ENCODE measurements around the gene TPPP3.

The TPPP3 gene

GRCh38 chr16:67397036-67397801 is 3.9 kb upstream of the TPPP3 start:
- H3K27ac ChIP-seq (replicated peaks), result no peak overlapping the region
- TF ChIP-seq POLR2AphosphoS5 (IDR thresholded peaks at IDR 0.05; ENCODE audit: low read depth), result no peak
- H3K27me3 ChIP-seq (ENCODE audit: insufficient read depth, poor library complexity, severe bottlenecking), result peaks cover 20% of the 10 kb centered on the region
- no peak overlapping the region for H3K4me3 ChIP-seq (replicated peaks; ENCODE audit: insufficient read depth, low read length)
- no peak for DNase-seq (ENCODE audit: low read depth in 1 of 2, low spot score in 1 of 2)

DNA sequence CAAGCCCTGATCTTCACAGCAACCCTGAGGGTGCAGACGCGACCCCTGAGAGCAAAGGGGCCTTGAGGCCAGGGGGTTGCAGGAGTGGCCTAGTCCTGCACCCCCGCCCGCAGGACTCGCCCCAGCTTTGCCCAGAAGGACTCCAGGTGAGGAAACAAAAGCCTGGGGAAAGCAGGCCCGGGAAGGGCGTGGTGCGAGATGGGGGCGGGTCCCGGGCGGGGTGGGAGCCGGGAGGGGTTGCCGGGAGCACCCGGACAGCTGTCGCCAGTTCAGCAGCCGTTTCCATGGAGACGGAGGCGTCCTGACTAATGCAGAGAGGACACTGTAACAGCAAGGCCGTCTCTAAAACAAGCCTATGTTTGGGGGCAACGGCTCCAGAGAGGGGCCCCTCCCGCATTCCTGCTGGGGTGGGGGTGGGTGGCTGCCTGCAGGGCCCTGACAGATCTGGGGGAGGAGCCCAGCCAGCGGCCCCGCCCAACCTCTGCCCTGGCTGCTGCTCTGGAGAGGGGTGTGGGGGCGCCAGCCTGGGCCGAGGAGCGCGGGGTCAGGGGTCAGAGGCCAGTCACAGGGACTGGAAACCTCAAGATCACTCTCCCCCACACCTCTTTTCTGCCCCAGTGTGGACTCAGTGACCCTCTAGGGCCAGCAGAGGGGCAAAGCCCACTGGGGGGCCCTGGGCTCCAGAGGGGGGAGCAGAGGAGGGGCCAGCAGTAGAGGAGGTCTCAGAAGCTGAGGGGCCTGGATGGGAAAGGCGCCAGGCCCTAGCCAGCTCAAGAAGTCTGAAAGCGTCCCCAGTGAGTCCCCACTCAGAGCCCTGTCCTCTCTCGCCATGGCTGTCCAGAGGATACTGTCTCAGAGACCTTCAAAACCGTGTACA is 3.1 kb upstream of the TPPP3 start:
- TF ChIP-seq POLR2AphosphoS5 (IDR thresholded peaks at IDR 0.05; ENCODE audit: low read depth) (no peak), CTCF (IDR thresholded peaks at IDR 0.05; ENCODE audit: insufficient read depth, low read length) (no peak), GABPA (IDR thresholded peaks at IDR 0.05; ENCODE audit: low read depth) (no peak), REST (IDR thresholded peaks at IDR 0.05; ENCODE audit: insufficient replicate concordance, low read depth) (no peak), SPI1 (IDR thresholded peaks at IDR 0.05; ENCODE audit: borderline replicate concordance, low read depth) (no peak)
- peaks cover 20% of the 10 kb centered on the region for H3K27me3 ChIP-seq (ENCODE audit: insufficient read depth, poor library complexity, severe bottlenecking)
- H3K4me3 ChIP-seq (replicated peaks; ENCODE audit: insufficient read depth, low read length), result no peak overlapping the region
- H3K27ac ChIP-seq (replicated peaks), result no peak overlapping the region
- no peak for DNase-seq (ENCODE audit: low read depth in 1 of 2, low spot score in 1 of 2)

GRCh38 chr16:67395458-67396158 is 2.3 kb upstream of the TPPP3 start:
- Histone ChIP-seq H3K27ac (replicated peaks) (no peak overlapping the region), H3K27me3 (ENCODE audit: insufficient read depth, poor library complexity, severe bottlenecking) (peaks cover 20% of the 10 kb centered on the region), H3K4me3 (replicated peaks; ENCODE audit: insufficient read depth, low read length) (no peak overlapping the region)
- TF ChIP-seq CTCF (IDR thresholded peaks at IDR 0.05; ENCODE audit: insufficient read depth, low read length), result no peak
- TF ChIP-seq SPI1 (IDR thresholded peaks at IDR 0.05; ENCODE audit: borderline replicate concordance, low read depth), result no peak
- no peak for TF ChIP-seq POLR2AphosphoS5 (IDR thresholded peaks at IDR 0.05; ENCODE audit: low read depth)
- TF ChIP-seq REST (IDR thresholded peaks at IDR 0.05; ENCODE audit: insufficient replicate concordance, low read depth), result no peak
- no peak for TF ChIP-seq GABPA (IDR thresholded peaks at IDR 0.05; ENCODE audit: low read depth)
- no peak for DNase-seq (ENCODE audit: low read depth in 1 of 2, low spot score in 1 of 2)

- Histone ChIP-seq H3K27ac (replicated peaks) (no peak overlapping the region), H3K27me3 (ENCODE audit: insufficient read depth, poor library complexity, severe bottlenecking) (peaks cover 20% of the 10 kb centered on the region)
- DNase-seq (ENCODE audit: low read depth in 1 of 2, low spot score in 1 of 2), result no peak
Observed at GRCh38 chr16:67395105-67395457, 1.8 kb upstream of the TPPP3 start.

More at GRCh38 chr16:67395105-67395457, 1.8 kb upstream of the TPPP3 start:
- H3K4me3 ChIP-seq (replicated peaks; ENCODE audit: insufficient read depth, low read length), result no peak overlapping the region
- TF ChIP-seq GABPA (IDR thresholded peaks at IDR 0.05; ENCODE audit: low read depth) (no peak), POLR2AphosphoS5 (IDR thresholded peaks at IDR 0.05; ENCODE audit: low read depth) (no peak), SPI1 (IDR thresholded peaks at IDR 0.05; ENCODE audit: borderline replicate concordance, low read depth) (no peak), REST (IDR thresholded peaks at IDR 0.05; ENCODE audit: insufficient replicate concordance, low read depth) (no peak), CTCF (IDR thresholded peaks at IDR 0.05; ENCODE audit: insufficient read depth, low read length) (no peak)

All from HL-60 (cell line).